ENCODE measurements around the gene DPF3.
"Not testable (repeated sequence)": the region's sequence is repeated elsewhere in the genome, so short reads cannot be mapped to it uniquely, and the experiment has no call there.

DPF3 gene

GRCh38 chr14:72758993-72759392 is 134.9 kb downstream of the DPF3 start:
- DNase-seq, result no peak

GRCh38 chr14:72758420-72758819 is 135.5 kb downstream of the DPF3 start:
- DNase-seq, result no peak

- DNase-seq, result no peak
These were observed 136.9 kb downstream of the DPF3 start for GRCh38 chr14:72756967-72757366.

GRCh38 chr14:72755766-72756165 is 138.1 kb downstream of the DPF3 start:
- peak; percentile 17 for DNase-seq

GRCh38 chr14:72754949-72755348 is 139.0 kb downstream of the DPF3 start:
- DNase-seq, result no peak

GRCh38 chr14:72753879-72754400 is 140.0 kb downstream of the DPF3 start:
- DNase-seq, result no peak

- DNase-seq, result no peak
These were observed 140.7 kb downstream of the DPF3 start for GRCh38 chr14:72753044-72753710.

GRCh38 chr14:72752034-72752412 is 141.9 kb downstream of the DPF3 start:
- DNase-seq, result no peak

- peak; percentile 37 for DNase-seq
These were observed 142.4 kb downstream of the DPF3 start for GRCh38 chr14:72751276-72752033.

- not testable (repeated sequence) for DNase-seq
These were observed 145.0 kb downstream of the DPF3 start for GRCh38 chr14:72748921-72749320.

- DNase-seq, result no peak
These were observed 146.2 kb downstream of the DPF3 start for GRCh38 chr14:72747652-72748051.

GRCh38 chr14:72745991-72746980 is 147.6 kb downstream of the DPF3 start:
- DNase-seq, result peak; percentile 91

- peak; percentile 92 for DNase-seq
These were observed 148.4 kb downstream of the DPF3 start for GRCh38 chr14:72745546-72745945.

- DNase-seq, result no peak
These were observed 149.3 kb downstream of the DPF3 start for GRCh38 chr14:72744416-72745120.

- peak; percentile 22 for DNase-seq
These were observed 150.3 kb downstream of the DPF3 start for GRCh38 chr14:72743626-72744025.

GRCh38 chr14:72742838-72743195 is 151.1 kb downstream of the DPF3 start:
- no peak for DNase-seq

- DNase-seq, result peak; percentile 34
These were observed 151.6 kb downstream of the DPF3 start for GRCh38 chr14:72742118-72742837.

GRCh38 chr14:72741826-72742117 is 152.1 kb downstream of the DPF3 start:
- DNase-seq, result no peak

GRCh38 chr14:72740966-72741825 is 152.7 kb downstream of the DPF3 start:
- no peak for DNase-seq

- DNase-seq, result no peak
These were observed 153.4 kb downstream of the DPF3 start for GRCh38 chr14:72740504-72740961.
